Ammon's horn (tissue), 1 donor: ENCODE data around the gene TBX4.

Experiments used
- DNase-seq: peaks from one replicate; pipeline ENCODE4 v3.0.0-alpha.2; 2016; ENCODE audit warnings: low spot score

Gene TBX4

GRCh38 chr17:61465550-61466237 lies 13.5 kb downstream of the TBX4 start:
- DNase-seq, result no peak

GRCh38 chr17:61466246-61466645 lies 14.0 kb downstream of the TBX4 start:
- DNase-seq, result no peak

- peak; percentile 12 for DNase-seq
Measured at GRCh38 chr17:61467416-61468262, 15.4 kb downstream of the TBX4 start.

GRCh38 chr17:61468263-61468907 lies 16.2 kb downstream of the TBX4 start:
- no peak for DNase-seq

- no peak for DNase-seq
Measured at GRCh38 chr17:61469474-61469873, 17.3 kb downstream of the TBX4 start.

- no peak for DNase-seq
Measured at GRCh38 chr17:61469949-61470348, 17.7 kb downstream of the TBX4 start.

GRCh38 chr17:61470530-61471136 lies 18.4 kb downstream of the TBX4 start:
- no peak for DNase-seq

GRCh38 chr17:61474235-61474927 lies 22.2 kb downstream of the TBX4 start:
- no peak for DNase-seq

- DNase-seq, result no peak
Measured at GRCh38 chr17:61474934-61475333, 22.7 kb downstream of the TBX4 start.

- DNase-seq, result no peak
Measured at GRCh38 chr17:61475726-61476125, 23.5 kb downstream of the TBX4 start.

GRCh38 chr17:61476476-61477203 lies 24.4 kb downstream of the TBX4 start:
- no peak for DNase-seq

GRCh38 chr17:61477204-61477834 lies 25.1 kb downstream of the TBX4 start:
- no peak for DNase-seq

- DNase-seq, result no peak
Measured at GRCh38 chr17:61478026-61478789, 26.0 kb downstream of the TBX4 start.

GRCh38 chr17:61478790-61479492 lies 26.7 kb downstream of the TBX4 start:
- DNase-seq, result no peak

GRCh38 chr17:61479493-61480413 lies 27.5 kb downstream of the TBX4 start:
- no peak for DNase-seq

- DNase-seq, result no peak
Measured at GRCh38 chr17:61480414-61480807, 28.2 kb downstream of the TBX4 start.

- no peak for DNase-seq
Measured at GRCh38 chr17:61481421-61481820, 29.2 kb downstream of the TBX4 start.

GRCh38 chr17:61482467-61482866 lies 30.2 kb downstream of the TBX4 start:
- no peak for DNase-seq
